Measurements from ENCODE around the gene DTWD2.

The DTWD2 gene

DNA sequence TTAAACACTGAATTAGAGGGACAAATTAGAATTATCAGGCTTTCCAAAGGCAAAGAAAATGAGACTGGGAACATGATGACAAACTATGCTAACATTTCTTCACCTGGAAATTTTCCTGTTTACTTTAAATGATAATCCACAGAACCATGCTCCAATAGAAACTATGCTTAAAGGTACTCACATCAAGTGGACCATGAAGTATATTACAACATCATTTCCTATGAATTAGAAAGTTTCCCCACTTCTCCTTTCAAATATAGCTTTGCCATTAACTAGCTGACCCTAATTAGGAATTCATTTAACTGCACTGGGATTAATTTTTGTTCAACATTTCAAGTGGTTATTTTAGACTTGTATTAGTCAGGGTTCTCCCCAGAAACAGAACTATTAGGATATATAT lies 81.4 kb downstream of the DTWD2 start:
- TF ChIP-seq, protein P1, sequence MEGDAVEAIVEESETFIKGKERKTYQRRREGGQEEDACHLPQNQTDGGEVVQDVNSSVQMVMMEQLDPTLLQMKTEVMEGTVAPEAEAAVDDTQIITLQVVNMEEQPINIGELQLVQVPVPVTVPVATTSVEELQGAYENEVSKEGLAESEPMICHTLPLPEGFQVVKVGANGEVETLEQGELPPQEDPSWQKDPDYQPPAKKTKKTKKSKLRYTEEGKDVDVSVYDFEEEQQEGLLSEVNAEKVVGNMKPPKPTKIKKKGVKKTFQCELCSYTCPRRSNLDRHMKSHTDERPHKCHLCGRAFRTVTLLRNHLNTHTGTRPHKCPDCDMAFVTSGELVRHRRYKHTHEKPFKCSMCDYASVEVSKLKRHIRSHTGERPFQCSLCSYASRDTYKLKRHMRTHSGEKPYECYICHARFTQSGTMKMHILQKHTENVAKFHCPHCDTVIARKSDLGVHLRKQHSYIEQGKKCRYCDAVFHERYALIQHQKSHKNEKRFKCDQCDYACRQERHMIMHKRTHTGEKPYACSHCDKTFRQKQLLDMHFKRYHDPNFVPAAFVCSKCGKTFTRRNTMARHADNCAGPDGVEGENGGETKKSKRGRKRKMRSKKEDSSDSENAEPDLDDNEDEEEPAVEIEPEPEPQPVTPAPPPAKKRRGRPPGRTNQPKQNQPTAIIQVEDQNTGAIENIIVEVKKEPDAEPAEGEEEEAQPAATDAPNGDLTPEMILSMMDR (IDR thresholded peaks at IDR 0.05; ENCODE audit: extremely low read depth, missing control alignments) = no peak
- no peak for DNase-seq (ENCODE audit: low spot score)

DNA sequence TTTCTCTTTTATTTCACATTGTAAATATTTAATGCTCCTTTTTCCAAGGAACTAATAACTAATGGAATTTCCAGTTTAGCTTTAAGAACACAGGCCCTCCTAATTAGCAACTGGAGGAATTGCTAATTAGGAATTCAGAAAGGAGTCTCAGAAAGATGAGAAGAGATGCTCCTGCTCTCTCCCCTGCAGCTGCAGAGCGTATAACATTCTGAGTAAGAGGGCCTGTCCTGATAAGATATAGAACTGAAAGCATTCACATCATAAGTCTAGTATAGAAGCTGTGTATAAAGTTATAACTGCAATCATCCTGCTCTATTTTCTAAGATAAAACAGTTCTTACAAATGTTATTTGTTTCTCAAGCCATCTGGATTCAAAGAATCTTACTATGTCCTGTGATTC lies 83.2 kb downstream of the DTWD2 start:
- TF ChIP-seq, protein P1 (IDR thresholded peaks at IDR 0.05; ENCODE audit: extremely low read depth, missing control alignments) = no peak
- no peak for DNase-seq (ENCODE audit: low spot score)

DNA sequence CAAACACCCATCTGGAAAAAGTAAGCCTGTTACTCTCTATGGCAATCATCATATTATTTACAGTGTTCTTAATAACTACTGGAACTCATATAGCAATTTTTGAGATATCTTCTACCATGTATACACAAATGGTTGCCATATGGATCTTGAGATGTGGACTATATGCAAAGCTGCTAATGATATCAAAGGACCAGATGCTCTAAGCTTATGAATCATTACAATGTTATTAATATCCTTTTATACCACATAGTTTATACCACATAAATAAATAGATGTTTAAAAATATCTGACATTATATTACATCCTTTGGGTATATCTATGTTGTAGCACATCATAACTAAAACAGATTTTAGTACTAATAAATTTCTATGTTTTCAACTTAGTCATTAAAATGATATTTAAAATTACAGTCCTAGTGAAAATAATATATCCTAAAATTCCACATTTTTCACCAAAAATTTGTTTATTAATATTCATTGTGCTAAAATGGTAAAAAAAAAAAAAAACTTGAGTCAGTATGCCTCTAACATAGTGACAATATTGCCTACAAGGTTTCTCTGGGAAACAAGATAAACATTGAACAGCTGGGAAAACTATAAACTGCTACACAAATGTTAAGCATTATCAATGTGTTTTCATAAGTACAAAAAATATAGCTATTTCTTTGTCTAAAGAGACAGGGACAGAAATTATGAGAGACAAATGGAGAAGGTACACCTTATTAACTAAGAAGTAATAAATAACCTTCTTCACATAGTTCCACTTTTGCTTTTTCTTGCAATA lies 85.5 kb downstream of the DTWD2 start:
- TF ChIP-seq, protein P1 (IDR thresholded peaks at IDR 0.05; ENCODE audit: extremely low read depth, missing control alignments) = no peak
- DNase-seq (ENCODE audit: low spot score) = no peak

DNA sequence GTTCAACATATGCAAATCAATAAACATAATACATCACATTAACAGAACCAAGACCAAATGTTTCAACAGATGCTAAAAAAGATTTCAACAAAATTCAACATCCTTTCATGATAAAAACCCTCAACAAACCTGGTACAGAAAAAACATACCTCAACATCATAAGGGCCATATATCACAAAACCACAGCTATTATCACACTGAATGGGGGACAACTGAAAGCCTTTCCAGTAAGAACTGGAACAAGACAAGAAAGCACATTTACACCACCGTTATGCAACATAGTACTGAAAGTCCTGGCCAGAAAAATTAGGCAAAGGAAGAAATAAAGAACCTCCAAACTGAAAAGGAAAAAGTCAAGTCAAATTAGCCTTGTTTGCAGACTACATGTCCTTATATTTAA lies 93.6 kb downstream of the DTWD2 start:
- DNase-seq (ENCODE audit: low spot score) = no peak
- TF ChIP-seq, protein P1 (IDR thresholded peaks at IDR 0.05; ENCODE audit: extremely low read depth, missing control alignments) = no peak

DNA sequence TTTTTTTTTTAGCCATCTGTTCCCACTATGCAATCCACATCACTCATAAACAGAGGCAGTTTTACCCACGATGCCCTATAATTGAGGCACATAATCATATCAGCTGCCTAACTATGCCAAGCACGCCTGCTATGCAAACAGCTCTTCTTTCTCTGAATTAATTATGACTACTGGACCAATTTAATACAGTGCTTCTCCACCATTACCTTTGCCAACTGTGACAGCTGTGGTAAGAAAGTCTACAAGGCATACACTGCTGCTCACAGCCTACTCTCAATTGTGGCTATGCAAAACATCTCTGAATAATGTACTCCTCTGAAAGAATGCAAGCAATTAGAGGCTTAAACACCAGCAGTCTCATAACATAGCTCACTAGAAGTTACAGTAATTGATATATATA lies 97.1 kb downstream of the DTWD2 start:
- DNase-seq (ENCODE audit: low spot score) = no peak
- TF ChIP-seq, protein P1 (IDR thresholded peaks at IDR 0.05; ENCODE audit: extremely low read depth, missing control alignments) = no peak

DNA sequence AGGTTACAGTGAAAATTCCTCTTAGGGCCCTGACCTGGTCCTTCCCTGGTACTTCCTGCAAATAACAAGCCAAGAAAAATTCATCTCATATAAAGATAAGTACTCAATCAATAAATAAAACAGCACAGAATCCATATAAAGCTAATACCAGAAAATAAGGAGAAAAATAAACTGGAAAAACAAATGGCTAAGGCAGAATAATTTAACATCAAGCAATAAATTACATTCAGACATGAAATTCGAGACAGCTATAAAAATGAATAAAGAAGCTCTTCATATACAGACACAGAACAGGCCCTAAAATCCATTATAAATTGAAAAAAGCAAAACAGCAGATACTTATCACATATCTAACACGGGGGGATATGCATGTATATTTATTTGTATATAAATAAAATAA lies 99.2 kb downstream of the DTWD2 start:
- TF ChIP-seq, protein P1 (IDR thresholded peaks at IDR 0.05; ENCODE audit: extremely low read depth, missing control alignments) = no peak
- no peak for DNase-seq (ENCODE audit: low spot score)

DNA sequence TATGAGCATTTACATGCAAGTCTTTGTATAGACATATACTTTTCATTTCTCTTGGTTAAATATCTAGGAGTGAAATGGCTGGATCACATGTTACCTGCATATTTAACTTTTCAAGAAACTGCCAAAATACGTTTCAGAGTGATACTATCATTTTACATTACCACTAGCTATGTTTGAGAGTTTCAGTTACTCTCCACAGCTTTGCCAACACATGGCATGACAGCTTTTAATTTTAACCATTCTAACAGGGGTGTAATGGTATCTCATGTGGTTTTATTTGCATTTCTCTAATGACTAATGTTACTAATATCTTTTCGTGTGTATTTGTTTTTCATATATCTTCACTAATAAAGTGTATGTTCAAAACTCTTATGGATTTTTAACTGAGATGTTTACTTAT lies 99.8 kb downstream of the DTWD2 start:
- TF ChIP-seq, protein P1 (IDR thresholded peaks at IDR 0.05; ENCODE audit: extremely low read depth, missing control alignments) = no peak
- DNase-seq (ENCODE audit: low spot score) = no peak

Measured in GM20000 (cell line).